Dermis microvascular lymphatic vessel endothelial cell (primary cell): Measurements from ENCODE around the gene TGFBR3. TPM values are rescaled to one million over a fixed set of nuclear protein-coding genes. Genes with fewer than 3 reads are reported as not detected.

Source experiments
- DNase-seq, 2 donors: peaks; one replicate each; pipeline versions ENCODE4 v3.0.0 to v3.0.0-alpha.2; 2010; ENCODE audit warnings: low read depth in 2 of 2
- total RNA-seq: library from RNA; depleted of rRNA; stranded (reverse); fragments of >200 nt; gene quantifications from 2 replicates; pipeline ENCODE4 v1.2.1, GENCODE V29; 2014

Gene TGFBR3
- total RNA-seq, 1 donor from 2014 or later, result 8.3 TPM

DNA sequence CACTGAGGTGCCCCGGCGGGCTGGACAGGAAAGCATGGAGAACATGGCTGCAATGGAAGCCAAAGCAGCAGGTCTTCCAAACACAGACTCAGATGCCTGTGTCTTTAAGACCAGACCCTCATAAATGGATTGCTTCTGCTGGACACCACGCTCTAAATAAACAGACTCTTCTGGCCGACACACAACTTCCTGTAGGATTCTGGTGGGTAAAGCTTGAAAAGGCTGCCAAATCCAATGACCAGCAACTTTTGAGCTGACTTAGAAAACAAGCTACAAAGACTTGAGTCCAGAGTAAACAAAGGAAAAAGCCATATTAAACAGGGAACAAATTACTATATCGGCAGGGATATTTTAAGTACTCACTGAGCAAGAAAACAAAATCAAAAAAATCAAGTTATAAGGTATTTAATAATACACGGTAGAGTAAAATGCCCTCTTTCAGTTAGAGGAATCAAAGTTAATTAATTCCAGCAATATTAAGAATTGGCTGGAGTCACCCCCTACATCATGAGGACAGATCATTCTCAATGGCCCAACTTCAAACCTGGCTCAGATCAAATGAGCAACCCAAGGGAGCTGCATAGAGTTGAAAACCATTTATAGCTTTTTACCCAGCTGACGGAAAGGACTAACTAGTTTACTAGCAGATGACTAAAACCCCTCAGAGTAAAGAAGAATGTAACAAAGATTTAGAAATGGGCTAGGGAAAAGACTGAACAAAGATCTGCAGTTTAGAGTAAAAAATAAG is 102.4 kb downstream of the TGFBR3 start:
- DNase-seq, result peak; percentile 27 to 86

DNA sequence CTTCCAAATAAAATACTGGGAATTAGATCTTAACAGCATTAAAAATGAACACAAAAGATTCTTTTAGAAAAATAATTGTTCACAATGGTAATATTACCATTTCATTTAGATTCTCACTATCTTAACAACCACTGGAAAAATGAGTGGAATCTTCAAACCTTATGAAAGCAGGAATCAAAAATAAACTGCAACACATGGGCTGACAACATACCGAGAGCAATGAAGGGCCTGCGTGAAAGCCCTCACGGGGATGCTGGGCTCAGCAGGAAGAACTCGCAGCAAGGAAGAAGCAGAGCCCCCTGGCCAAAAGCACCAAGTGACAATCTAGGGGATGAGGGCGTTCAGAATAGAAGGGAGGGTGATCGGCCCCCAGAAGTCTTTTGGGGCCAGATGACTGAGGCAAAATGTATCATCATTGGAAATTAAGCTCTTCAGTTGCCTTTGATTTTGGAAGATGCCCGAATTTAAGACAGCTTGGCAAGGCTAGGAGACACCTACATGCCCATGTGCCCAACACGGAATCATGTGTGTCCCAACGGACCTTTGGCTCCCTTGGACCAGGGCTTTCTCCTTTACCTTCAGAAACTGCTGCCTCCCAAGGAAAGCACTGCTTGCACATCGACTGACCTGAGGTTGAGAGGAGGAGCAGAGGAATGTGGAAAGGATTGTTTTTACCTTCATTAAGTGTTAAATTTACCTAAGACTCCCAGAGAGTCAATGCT is 103.9 kb downstream of the TGFBR3 start:
- no peak for DNase-seq

DNA sequence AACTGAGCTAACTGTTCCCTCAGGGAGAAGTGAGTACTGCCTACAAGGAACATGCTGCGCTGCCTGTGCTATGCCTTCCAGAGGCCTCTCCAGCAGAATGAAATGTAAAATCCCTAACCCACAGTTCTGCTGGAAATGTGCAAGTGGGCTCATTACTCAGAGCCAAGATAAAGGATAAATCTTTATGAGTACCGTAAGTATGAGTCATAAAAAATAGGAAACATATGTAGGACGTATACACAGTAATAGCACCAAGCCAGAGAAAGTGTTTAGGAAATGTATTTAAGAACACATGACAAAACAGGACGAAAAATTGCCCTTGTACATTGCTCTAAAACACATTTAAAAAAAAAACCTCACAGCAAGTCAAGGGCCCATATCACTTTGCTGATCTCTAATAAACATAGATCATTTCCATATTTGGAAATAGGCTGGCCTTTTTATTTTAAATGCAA is 104.6 kb downstream of the TGFBR3 start:
- DNase-seq, result peak; percentile 26 to 94

DNA sequence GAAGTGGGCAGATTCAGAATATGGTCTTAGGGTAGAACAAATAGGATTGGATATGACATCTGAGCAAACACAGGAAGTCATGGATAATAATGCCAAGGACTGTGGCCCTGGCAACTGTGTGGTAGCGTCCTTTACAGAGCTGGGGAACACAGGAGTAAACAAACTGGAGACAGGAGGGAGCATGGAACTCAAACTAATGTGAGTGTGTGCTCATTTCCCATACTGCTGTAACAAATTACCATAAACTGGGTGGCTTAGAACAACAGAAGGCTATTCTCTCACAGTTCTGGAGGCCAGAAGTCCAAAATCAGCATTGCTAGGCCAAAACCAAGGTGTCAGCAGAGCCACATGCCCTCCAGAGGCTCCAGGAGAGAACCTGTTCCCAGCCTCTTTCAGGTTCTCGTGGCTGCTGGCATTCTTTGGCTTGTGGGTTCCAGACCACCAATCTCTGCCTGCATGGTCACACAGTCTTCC is 106.4 kb downstream of the TGFBR3 start:
- peak in 1 of 2 donors; percentile 44 for DNase-seq

DNA sequence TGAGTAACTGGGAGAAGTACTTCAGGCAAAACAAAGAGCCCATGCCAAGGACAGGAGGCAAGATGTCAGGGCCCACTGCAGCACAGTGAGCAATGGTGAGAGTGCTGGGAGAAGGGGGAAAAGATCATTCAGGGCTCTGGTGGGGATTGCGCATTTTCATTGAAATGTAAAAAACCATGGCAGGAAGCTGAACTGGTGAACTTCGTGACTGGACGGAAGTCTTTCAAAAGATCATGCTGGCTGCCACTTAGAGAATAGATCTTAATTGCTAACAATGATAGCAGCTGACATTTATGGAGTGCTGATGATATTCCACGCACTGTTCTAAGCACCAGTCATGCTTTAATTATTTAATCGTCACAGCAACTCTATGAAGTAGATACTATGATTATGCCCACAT is 107.0 kb downstream of the TGFBR3 start:
- DNase-seq, result peak in 1 of 2 donors; percentile 70

DNA sequence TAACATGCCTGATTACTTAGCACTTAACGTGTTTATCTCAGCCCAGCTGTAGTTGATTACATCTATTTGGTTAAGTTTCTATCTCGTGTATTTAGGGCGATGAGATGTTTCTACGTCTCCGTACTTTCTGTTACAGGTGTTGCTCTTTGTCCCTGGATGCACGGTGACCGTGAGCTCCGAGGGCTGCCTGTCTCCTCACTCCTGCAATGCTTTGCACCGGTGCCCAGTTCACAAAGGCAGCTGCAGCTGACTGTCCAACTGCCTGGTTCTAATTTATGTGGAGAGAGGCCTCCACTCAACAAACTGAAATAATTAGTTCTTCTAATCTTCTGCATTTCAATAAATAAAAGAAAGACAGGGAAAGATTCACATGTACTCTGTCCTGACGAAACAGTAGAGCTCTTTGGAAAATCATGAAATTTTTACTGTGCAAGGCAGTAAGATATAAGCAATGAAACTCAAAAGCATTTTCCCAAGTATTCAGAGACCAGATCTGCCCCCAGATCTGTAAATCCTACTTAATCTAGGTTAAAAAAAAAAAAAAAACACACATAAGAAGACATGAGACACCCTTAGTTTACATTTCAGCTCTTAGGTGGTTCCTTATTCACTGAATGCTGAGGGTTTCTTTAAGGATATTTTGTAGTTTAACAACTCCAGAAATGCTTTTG is 108.2 kb downstream of the TGFBR3 start:
- DNase-seq, result no peak

DNA sequence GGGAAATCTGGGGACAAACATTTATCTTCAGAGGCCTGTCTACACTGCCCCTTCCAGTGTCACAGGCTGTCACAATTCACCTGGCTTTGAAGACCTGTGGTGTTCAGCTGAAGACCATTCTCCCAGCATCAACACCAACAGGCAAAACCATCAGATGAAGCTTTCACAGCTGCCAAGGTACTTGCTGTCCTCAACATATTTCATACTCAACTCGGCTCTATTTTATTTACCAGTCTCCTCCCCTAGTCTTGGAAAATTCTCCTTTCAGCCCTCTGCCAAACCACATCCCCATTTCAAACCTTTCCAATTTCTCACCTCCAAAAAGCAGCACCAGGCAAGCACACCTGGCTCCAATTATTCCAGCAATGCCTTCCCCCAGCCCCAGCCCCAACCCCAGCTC is 108.8 kb downstream of the TGFBR3 start:
- DNase-seq, result no peak

DNA sequence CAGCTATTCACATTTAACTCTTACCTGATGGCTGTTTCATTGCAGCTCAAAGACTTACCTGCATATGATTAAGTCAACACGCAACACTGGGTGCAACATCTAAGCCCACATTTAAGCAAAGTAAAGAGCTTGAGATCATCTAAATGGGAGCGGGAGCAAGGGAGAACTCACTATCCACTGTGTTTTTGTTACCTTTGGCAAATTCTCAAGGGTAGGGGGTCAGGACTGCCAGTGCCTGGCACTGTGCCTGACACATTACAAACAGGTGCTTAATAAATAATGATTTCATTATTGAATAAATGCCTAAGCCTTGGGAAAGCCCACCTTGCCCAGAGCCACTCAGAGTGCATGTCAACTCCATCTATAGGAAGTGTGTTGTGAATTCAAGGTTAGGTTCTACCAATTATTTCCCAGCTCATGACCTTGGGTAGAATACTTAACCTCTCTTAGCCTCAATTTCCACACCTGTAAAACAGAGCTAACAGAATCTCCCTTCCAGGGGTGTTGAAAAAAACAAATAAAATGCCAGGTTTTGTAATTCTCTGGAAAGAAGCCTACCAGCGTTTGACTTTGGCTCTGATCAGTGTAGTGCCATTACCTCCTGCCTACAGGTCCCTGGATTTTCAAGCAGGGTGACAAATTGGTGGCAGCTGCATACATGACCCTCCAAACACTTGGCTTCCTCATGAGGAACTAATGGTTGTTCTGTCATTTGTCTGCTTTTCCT is 109.7 kb downstream of the TGFBR3 start:
- no peak for DNase-seq

DNA sequence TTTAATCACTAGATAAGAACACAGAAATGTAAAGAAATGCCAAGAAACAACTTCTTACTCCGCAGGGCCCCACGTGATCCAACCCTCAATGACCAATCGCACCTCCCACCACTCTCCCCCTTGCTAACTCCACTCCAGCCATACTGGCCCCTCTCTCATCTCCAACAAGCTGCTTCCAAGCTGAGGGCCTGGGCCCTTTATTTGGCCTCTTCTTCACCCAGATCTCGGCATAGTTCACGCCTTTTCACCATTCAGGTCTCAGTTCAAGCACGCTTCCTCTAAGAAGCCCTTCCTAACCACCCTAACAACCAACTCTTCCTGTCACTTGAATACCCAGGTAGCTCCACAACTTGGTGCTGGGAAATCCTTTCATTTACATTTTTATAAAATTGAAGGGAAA is 110.7 kb downstream of the TGFBR3 start:
- DNase-seq, result no peak

DNA sequence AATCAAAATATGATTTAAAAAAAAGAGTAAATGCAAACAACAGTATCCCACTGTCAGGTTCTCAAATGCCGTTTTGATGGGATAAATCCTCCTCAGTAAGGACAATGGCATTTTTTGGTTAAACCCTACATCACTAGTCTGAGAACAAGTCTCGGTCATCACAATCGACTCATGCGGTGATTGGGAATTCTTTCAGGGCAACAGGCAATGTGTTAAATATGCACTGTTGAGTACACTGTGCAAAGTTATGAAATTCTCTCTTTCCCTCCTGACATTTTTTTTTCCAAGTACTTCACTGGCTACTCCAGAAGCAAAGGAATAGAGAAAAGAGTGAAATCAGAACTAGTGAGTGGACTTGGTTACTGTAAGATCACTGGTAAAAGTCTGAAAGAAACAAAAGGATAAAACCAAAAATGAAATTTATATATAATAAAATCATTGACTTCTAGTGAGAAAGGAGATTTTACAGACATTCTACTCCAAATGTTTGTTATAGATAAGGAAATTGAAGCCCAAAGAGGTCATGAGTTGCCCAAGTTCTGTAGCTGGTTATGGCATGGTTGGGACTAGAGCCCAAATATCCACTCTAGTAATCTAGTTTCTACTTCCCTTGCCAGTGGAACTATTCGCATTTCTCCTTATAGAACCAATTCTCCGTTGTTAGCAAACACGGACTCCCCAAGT is 111.3 kb downstream of the TGFBR3 start:
- no peak for DNase-seq

DNA sequence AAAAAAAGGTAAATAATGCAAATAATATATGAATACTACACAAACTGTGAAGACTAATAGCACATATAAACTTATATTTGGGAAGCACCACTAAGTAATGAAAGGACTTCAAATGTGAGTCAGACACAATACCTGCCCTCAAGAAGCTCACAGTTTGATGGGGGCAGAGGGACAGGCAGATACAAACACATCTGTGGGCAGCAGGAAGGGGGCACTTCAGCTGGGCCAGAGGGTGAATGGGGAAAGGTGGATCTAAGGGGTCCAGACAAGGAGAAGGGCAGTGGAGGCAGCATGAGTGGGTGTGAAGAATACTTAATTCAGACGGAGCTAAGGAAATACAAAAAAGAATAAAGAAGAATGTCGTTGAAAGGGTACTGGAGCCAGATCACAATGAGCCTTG is 114.2 kb downstream of the TGFBR3 start:
- no peak for DNase-seq

DNA sequence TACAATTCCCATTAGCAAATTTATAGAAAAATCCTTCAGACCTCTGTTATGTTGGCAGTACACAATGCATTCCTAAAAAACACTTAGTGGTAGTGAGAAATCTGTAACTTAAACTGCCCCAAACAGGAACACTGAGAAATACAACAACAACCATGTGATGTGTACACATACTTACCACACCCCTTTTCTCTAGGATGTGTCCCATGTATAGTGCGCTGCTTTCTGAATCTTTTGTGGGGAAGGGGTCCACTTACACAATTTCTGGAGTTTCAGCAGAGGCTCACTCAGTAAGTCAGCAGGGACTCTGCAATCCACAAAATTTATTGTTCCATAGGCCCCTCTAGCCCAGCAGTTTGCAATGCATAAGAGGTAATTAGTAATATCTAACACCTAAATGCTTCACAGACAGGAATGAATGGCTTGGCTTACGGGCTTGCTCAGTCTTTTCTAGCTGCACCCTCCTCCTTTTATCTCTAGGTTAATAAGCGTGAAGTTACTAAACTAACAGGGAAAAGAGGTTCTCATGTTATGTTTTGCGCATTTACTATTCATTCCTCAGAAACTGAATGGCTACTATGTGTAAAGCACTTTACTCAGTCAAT is 115.2 kb downstream of the TGFBR3 start:
- no peak for DNase-seq

DNA sequence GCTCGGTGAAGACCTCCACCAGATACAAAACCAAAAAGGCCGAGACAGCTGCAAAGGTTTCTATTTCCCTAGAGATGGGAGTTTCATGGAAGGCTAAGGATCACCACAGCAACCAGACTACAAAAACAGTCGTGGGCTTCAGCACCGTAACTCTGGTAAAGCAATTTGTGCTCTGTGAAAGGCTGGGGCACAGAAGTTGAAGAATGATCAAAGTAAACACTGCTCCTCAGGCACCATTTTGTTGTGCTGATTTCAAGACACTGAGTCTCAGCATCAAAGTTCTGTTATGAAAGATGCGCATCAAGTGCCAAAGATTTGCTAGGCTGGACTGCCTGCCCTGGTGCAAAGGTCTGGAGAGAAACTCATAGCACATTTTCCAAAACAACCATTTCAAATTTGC is 116.2 kb downstream of the TGFBR3 start:
- no peak for DNase-seq

DNA sequence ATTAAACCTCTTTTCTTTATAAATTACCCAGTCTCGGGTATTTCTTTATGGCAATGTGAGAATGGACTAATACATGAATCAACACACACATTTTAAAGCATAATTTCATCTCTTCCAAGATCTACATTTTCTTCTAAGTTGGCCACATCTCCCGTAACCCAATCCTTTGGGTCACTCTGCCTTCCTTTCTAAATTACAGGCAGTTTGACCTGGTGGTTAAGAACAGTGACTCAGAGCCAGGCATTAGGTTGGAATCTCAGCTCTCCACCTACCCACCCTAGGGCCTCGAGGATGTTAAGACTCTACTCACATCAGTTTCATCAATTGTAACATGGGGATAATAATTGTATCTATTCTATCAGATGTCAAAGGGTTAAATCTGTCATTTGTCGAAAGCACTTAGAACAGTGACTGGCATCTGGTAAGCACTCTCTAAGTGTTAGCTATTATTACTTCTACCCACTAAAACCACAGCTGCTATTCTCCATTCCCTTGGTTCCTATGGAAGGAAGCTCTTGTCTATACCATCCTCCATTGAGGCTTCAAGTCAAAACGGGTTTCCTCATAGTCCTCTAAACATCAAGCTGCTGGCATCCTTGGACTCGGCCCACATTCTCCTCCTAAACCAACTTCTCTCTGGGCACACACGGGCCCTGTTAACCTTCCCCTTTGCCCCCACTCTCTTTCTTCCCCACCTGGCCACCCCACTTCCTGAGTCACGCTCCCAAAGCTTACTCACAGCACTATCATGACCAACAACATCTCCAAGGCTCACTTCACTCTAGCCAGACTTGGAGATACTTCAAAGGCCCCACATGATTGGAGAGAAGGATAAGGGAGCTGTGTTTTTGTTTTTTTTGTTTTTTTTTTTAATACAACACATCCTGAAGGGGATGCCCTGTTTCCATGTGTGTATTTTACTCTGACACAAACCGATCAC is 116.9 kb downstream of the TGFBR3 start:
- no peak for DNase-seq

DNA sequence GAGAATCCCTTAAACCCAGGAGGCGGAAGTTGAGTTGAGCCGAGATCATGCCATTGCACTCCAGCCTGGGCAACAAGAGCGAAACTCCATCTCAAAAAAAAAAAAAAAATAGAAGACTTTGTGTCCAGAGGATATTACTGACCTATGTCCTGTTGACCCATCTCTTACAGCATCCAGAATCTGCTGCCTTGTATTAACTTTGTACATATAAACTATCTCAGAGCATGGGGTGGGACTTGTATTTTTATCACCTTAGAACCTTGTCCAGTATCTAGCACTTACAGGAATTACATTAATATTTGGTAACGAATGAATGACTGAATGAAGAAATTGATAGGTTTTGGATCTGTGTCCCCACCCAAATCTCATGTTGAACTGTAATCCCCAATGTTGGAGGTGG is 117.8 kb downstream of the TGFBR3 start:
- no peak for DNase-seq

DNA sequence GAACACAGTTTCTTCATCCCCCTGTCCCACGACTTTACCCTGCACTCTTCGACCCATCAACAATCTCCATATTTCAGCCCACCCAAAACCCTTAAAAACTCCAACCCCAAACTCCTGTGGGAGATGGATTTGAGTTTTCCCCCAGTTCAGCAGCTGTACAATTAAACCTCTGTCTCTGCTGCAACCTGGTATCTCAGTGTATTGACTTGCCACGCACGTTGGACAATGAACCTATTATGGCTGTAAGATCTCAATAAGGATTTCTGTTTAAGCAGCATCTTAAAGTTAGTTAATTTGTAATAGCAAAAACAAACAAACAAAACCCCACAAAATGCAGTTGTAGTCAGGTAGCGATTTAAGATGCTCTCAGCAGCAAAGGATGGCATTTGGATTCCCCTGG is 119.1 kb downstream of the TGFBR3 start:
- DNase-seq, result no peak

DNA sequence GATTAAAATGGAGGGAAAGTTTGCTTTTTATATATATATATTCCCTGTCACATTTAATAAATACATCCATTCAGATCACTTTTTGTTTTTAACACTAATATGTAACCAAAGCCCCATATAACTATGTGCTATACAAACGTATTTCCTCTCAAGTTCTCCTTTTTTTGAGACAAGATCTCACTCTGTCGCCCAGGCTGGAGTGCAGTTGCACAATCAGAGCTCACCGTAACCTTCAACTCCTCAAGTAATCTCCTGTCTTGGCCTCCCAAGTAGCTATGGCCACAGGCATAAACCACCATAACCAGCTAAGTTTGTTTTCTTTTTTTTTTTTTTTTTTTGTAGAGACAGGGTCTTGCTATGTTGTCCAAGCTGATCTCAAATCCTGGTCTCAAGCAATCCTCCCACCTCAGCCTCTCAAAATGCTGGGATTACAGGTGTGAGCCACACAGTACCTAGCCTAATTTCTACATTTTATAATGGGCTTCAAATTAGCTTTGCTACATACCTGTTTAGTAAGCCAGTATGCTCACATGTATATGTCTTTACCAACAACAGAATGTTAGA is 120.0 kb downstream of the TGFBR3 start:
- DNase-seq, result no peak

DNA sequence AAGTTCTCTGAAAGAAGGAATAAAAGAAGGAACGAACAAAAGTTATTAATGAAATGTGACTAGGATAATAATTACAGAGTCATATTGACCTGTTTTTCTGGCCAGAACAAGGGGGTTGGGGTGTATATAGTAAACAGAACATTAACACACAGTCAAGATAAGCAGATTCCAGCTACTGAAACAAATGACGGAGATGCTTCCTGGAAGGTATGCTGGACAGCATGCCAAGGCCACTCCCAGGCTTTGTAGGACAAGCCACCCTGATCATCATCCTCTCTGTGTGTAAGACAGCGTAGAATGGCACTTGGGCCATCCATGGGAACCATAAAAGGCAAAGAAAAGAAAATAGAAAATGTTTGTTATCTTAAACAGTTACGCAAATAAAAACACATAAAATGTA is 120.7 kb downstream of the TGFBR3 start:
- no peak for DNase-seq

DNA sequence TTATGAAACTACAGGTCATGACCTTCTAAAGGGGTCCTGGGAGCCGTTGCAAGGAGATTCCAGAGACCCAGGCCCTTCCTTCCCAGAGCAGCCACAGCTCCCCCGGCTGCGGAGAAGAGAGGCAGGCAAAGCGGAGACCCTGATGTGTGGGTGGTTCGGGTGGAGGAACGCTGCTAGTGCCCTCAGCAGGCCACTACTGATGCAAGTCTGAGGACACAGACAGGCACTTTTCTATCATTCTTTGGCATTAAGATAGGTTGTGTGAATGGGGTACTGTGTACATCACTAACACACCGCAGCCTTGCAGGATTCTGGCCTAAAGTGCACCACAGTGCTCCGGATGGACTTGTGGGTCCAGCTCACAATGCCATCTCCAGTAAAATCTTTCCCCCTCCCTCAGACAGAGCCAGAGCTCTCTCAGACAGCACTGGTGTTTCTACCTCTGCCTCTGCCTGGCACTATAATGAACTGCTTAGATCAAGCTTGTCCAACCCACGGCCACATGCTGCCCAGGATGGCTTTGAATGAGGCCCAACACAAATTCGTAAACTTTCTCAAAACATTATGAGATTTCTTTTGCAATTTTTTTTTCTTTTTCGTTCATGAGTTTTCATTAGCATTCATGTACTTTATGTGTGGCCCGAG is 121.4 kb downstream of the TGFBR3 start:
- no peak for DNase-seq
